CD4-positive, alpha-beta T cell treated with Interleukin-15 for 4 hours (primary cell): ENCODE data around the gene NDUFB11.
"Not testable (repeated sequence)": the region's sequence is repeated elsewhere in the genome, so short reads cannot be mapped to it uniquely, and the experiment has no call there.

Source experiments
- DNase-seq: peaks from one replicate; pipeline ENCODE4 v3.0.0-alpha.2; 2020; ENCODE audit warnings: low spot score

Gene NDUFB11

GRCh38 chrX:47146121-47146935 lies 1.8 kb upstream of the NDUFB11 start:
- DNase-seq = no peak

GRCh38 chrX:47145395-47146120 lies 1.1 kb upstream of the NDUFB11 start:
- DNase-seq = no peak

DNA sequence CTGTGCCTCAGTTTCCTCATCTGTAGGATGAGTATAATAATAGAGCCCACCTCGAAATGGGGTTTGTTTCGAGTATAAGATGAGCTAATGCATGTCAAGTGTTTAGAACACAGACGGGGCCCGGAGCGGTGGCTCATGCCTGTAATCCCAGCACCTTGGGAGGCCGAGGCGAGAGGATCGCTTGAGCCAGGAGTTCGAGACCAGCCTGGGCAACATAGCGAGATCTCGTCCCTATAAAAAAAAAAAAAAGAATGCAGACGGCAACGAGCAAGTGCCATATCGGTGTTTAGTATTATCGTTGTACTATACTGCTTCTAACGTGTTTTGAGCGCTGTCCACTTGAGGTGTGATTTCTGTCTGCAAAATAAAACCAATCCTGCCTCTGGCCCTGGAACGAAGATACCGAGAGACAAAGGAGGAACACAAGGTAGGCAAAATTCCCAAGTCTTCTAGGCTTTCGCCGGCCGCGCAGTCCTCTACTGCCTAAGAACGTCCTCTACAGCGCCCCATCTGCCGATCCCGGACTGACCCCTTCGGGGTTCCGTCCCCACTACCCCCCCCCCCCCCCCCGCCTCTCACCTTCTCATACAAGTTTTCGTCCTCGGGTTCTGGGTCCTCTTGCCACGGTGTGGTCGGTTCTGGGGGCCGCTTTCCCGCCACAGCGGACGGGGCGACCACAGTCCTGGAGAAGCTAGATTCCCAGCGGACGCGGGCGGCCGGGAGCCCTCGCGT lies 442 bp downstream of the NDUFB11 start:
- peak; percentile 19 for DNase-seq

DNA sequence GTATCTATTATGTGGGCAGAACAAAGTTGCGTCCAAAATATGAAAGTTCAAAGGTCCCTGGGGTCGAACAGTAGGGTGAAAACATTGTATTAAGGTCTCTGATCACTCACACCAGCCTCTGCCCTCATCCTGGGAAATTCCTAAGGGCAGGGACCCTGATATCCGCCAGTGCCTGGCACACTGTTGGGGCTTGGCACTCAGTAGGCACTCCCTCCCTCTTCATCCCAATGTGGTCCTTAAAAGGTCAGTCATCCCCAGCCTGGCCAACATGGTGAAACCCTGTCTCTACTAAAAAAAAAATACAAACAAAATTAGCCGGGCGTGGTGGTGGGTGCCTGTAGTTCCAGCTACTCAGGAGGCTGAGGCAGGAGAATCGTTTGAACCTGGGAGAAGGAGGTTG lies 6.3 kb downstream of the NDUFB11 start:
- no peak for DNase-seq

DNA sequence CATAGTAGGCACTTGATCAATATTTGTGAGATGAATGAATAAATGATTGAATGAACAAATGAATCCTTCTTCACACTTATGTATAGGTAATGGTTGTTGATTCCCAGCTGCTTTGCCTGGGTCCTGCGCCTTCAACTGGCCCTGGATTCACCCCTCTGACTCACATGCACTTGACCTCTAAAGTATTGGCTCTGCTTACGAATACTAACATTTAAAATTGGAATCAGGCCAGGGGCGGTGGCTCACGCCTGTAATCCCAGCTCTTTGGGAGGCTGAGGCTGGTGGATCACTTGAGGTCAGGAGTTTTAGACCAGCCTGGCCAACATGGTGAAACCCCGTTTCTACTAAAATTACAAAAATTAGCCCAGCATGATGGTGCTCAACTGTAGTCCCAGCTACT lies 8.9 kb downstream of the NDUFB11 start:
- DNase-seq = not testable (repeated sequence)

- no peak for DNase-seq
Measured at GRCh38 chrX:47133493-47133892, 11.0 kb downstream of the NDUFB11 start.

GRCh38 chrX:47129899-47130358 lies 14.6 kb downstream of the NDUFB11 start:
- DNase-seq = no peak

- DNase-seq = peak; percentile 94
Measured at GRCh38 chrX:47129157-47129898, 15.2 kb downstream of the NDUFB11 start.

DNA sequence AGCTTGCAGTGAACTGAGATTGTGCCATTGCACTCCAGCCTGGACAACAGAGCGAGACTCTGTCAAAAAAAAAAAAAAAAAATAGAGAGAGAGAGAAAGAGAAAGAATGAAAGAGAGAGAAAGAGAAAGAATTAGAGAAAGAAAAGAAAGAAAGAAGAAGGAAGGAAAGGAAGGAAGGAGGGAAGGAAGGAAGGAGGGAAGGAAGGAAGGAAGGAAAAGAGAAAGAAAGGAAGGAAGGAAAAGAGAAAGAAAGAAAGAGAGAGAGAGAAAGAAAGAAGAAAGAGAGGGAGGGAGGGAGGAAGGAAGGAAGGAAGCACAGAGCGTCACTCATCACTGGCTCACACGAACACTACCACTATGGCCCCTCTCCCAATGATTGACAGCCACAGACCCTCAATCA lies 20.0 kb downstream of the NDUFB11 start:
- not testable (repeated sequence) for DNase-seq

DNA sequence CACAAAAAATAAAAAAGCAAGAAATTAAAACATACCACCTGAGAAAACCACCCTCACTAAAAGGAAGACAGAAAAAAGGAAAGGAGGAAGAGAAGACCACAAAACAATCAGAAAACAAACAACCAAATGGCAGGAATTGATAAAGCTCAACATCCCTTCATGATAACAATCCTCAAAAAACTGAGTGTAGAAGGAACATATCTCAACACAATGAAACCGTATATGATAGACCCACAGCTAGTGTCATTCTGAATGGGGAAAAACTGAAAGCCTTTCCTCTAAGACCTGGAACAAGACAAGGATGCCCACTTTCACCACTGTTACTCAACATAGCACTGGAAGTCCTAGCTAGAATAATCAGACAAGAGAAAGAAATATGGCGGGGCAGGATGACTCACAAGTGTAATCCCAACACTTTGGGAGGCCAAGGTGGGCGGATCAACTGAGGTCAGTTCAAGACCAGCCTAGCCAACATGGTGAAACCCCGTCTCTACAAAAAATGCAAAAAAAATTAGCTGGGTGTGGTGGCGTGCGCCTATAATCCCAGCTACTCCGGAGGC lies 27.9 kb downstream of the NDUFB11 start:
- not testable (repeated sequence) for DNase-seq

DNA sequence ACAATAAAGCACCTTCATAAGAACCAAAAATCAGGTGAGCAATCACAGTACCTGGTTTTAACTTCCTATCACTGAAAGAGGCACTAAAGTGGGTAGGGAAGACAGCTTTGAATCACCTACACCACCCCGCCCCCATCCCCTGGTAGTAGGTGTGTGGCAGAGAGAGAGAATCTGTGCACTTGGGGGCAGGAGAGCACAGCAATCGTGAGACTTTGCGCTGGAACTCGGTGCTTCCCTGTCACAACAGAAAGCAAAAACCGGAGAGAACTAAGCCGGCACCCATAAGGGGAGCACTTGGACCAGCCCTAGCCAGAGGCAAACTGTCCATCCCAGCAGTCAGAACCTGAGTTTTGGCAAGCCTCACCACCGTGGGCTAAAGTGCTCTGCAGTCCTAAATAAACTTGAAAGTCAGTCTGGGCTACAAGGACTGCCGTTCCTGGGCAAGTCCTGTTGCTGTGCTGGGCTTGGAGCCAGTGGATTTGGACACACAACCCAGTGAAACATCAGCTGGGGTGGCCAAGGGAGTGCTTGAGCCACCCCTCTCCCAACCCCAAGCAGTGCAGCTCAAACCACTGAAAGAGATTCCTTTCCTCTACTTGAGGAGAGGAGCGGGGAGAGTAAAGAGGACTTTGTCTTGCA lies 32.1 kb downstream of the NDUFB11 start:
- no peak for DNase-seq

- not testable (repeated sequence) for DNase-seq
Measured at GRCh38 chrX:47110936-47111615, 33.4 kb downstream of the NDUFB11 start.

DNA sequence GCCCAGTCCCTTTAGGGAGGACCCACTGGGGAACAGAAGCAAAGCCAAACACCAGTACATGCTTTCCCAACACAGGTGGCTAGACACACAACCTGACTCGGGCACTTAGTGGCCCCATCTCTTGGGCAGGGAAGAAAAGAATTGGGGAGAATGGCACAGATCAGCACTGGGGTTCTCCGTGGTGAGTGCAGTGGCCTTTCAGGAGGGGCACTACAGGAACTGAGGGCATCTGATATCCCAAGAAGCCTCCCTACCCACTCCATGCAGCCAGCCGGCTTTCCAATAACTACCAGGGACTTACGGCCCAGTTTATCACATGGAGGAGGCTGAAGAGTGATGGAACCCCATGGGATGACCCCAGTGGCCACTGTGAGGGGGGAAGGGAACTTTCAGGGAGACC lies 43.3 kb downstream of the NDUFB11 start:
- no peak for DNase-seq

- DNase-seq = no peak
Measured at GRCh38 chrX:47098338-47099094, 46.0 kb downstream of the NDUFB11 start.

- DNase-seq = no peak
Measured at GRCh38 chrX:47097018-47097417, 47.5 kb downstream of the NDUFB11 start.

DNA sequence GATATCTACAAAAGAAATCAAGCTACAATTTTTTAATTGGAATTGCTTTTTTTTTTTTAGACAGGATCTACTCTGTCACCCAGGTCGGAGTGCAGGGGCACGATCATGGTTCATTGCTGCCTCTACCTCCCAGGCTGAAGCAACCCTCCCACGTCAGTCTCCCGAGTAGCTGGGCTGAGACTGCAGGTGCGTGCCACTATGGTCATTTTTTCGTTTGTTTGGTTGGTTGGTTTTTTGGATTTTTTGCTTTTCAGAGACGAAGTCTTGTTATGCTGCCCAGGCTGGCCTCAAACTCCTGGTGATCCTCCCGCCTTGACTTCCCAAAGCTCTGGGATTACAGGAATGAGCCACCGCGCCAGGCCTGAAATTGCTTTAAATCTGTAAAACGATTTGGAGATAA lies 50.6 kb downstream of the NDUFB11 start:
- DNase-seq = no peak

DNA sequence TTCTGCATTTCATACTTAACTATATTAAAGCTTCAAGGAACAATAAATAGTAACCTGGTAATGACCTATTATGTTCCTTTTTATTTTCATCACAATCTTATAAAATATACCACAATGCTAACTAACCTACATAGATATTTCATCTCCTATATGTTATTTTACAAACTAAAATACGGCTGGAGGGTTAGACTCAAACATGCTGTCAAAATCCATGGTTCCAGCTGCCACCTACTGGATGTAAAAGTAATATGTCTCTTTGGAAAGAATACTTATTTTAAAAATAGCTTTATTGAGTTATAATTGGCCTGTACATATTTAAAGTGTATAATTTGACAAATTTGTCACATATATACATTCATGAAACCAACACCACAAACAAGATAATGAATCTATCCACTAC lies 51.3 kb downstream of the NDUFB11 start:
- DNase-seq = no peak
